ENCODE data around the gene XYLT1.

The XYLT1 gene

DNA sequence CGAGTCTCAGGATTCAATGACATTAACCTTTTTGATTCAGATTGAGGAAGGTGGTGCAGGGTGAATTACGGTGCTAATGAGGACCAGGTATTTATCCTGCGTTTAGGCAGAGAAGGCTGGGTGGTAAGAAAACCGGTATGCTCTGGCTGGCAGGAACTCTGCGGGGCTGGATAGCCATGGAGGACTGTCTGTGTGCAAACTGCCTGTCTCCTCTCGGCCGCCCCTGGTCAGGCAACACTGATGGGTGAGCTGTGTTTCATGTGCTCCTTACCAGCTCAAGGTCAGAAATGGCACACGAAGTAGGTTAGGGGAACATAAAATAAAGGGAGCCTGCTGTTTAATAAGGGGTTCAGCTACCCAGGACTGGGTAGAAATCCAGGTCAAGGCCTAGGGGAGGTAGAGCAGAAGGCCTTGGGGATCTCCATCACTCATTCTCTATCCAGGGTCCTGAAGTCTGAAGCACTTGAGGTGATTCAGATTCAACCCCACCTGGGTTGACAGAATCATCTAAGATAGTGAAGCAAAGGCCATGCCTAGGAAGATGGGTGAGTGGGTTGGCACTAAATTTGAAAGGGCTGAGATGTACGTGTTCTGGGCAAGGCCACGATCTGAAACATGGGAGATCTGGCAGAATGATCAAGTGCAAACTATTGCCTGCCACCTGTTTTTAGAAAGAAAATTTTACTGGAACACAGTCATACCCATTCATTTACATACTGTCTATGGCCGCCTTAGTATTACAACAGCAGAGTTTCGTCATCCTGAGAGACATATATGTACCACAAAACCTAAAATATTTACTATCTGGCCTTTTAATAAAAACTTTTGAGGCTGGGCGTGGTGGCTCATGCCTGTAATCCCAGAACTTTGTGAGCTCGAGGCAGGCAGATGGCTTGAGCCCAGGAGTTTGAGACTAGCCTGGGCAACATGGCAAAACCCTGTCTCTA is 292.5 kb downstream of the XYLT1 start:
- Histone ChIP-seq H3K4me3 (ENCODE audit: low read depth, low read length) (no peak overlapping the region), H3K36me3 (replicated peaks) (no peaks in the 10 kb centered on the region), H3K27me3 (replicated peaks) (no peaks in the 10 kb centered on the region), H3K27ac (no peak overlapping the region)
- in situ Hi-C loops (cut with HindIII; ENCODE audit: low pct_ligation_motif_present, low sequenced_read_pairs), result no loop called here
- TF ChIP-seq, protein P1, sequence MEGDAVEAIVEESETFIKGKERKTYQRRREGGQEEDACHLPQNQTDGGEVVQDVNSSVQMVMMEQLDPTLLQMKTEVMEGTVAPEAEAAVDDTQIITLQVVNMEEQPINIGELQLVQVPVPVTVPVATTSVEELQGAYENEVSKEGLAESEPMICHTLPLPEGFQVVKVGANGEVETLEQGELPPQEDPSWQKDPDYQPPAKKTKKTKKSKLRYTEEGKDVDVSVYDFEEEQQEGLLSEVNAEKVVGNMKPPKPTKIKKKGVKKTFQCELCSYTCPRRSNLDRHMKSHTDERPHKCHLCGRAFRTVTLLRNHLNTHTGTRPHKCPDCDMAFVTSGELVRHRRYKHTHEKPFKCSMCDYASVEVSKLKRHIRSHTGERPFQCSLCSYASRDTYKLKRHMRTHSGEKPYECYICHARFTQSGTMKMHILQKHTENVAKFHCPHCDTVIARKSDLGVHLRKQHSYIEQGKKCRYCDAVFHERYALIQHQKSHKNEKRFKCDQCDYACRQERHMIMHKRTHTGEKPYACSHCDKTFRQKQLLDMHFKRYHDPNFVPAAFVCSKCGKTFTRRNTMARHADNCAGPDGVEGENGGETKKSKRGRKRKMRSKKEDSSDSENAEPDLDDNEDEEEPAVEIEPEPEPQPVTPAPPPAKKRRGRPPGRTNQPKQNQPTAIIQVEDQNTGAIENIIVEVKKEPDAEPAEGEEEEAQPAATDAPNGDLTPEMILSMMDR (IDR thresholded peaks at IDR 0.05; ENCODE audit: low read depth, low read length, missing control alignments), result no peak
- DNase-seq, result no peak

DNA sequence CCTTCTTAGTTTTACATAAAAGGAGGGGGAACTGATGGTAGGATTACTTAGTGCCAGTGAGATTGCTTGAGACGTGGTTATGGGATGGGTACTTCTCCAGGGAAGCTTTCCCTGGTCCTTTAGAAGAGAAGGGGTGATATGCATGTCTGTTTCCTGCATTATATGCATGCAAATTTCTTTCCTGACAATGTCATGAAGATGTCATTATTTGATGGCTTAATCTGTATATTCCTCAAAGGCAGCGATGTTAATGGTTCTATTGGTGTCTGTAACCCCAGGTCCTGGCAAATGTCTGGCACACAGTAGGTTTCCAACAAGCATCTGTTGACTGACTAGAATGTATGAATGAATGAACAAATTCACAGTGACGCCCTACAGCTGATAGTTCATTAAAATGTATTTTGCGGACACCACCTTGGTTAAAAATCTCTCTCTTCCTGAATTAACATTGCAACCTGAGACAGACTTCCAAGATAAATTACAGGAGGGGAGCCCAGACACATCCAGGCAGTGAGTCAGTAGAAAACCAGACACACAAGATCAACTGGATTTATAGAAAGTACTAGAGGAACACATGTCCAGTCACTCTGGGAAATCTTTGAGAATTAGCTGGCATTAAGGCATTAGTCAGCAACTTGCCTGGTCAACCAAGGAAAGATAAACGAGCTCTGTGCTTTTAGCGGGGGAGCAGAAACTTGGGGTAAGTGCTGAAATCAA is 293.4 kb downstream of the XYLT1 start:
- no peaks in the 10 kb centered on the region for H3K27me3 ChIP-seq (replicated peaks)
- in situ Hi-C loops (cut with HindIII; ENCODE audit: low pct_ligation_motif_present, low sequenced_read_pairs), result no loop called here
- TF ChIP-seq, protein P1 (IDR thresholded peaks at IDR 0.05; ENCODE audit: low read depth, low read length, missing control alignments), result no peak
- no peaks in the 10 kb centered on the region for H3K36me3 ChIP-seq (replicated peaks)
- no peak overlapping the region for H3K4me3 ChIP-seq (ENCODE audit: low read depth, low read length)
- DNase-seq, result no peak
- no peak overlapping the region for H3K27ac ChIP-seq

DNA sequence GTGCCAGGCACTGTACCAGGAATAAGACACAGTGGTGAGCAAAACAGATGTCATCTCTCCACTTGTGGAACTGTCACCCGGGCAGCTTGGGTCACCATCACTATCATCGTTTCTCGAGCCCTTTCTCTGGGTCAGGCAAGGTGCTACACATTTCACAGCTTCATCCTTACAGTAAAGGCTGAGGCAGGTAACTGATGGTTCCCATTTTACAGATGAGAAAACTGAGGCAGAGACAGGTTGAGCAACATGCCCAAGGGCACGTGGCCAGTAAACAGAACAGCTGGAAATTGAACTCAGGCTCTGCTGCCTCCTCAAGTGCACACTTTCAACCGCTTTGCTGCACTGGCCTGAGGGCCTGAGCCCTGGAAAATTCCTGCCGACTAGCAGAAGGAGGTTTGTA is 294.6 kb downstream of the XYLT1 start:
- in situ Hi-C loops (cut with HindIII; ENCODE audit: low pct_ligation_motif_present, low sequenced_read_pairs), result no loop called here
- H3K27ac ChIP-seq, result no peak overlapping the region

DNA sequence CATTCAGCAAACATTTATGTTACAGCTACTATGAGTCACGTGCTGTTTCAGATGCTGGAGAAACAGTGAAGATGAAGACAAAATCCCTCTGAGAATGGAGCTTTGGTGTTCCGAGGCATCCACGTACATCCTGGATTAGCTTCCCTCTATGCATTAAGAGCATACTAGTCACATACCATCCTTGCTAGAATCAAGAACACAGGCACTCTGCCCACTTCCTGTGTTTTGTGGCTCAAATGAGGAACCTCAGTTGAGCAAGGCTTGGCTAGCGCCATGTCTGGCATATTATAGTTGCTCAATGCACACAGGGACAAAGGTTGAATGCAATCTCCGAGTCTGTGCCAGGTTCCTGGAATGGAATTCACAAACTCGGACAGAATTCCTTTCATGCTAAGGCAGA is 297.5 kb downstream of the XYLT1 start:
- no peaks in the 10 kb centered on the region for H3K36me3 ChIP-seq (replicated peaks)
- no peak overlapping the region for H3K4me3 ChIP-seq (ENCODE audit: low read depth, low read length)
- H3K27ac ChIP-seq, result no peak overlapping the region
- no peak for DNase-seq
- TF ChIP-seq, protein P1 (IDR thresholded peaks at IDR 0.05; ENCODE audit: low read depth, low read length, missing control alignments), result no peak
- in situ Hi-C loops (cut with HindIII; ENCODE audit: low pct_ligation_motif_present, low sequenced_read_pairs), result no loop called here
- no peaks in the 10 kb centered on the region for H3K27me3 ChIP-seq (replicated peaks)

More for the DNA sequence above, 294.6 kb downstream of the XYLT1 start:
- H3K4me3 ChIP-seq (ENCODE audit: low read depth, low read length), result no peak overlapping the region
- no peaks in the 10 kb centered on the region for H3K36me3 ChIP-seq (replicated peaks)
- DNase-seq, result no peak
- no peaks in the 10 kb centered on the region for H3K27me3 ChIP-seq (replicated peaks)
- TF ChIP-seq, protein P1 (IDR thresholded peaks at IDR 0.05; ENCODE audit: low read depth, low read length, missing control alignments), result no peak

DNA sequence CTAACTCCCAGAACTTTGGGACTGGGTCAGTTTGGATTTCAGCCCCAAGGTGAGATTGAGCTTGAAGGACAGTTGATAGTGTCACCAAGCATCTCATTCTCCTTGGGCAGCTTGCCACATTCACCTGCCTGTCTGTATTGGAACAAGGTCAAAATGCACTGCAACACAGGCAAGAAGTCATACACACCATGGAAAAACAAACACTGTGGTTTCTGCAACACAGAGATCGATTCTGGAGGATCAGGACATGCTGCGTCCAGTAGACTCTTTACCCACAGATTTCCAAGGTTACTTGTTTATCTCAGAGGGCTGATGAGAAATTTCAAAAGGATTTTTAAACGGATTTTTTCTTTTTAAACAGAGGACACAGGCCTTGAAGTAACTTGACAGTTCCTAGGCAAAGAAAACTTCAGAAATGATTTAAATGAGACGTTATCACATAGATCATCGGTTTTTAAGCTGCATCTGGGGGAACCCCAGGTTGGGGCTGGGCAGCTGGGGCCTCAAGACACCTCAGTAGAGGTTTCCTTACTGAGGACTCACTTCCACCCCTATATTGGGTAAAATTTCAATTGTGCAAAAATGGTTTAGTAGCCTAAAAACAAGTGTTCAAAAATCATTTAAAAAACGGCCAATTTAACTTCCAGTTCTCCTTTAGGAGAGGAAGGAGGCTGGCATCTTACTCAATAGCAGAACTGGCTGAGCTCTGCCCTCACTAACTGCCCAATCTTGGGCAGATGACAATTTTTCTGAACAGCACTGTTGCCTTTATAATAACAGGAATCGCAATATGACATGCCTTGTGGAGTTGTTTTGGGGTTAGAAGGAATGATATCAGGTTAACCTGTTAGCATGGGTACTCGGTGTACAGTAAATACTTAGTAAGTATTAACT is 299.3 kb downstream of the XYLT1 start:
- Histone ChIP-seq H3K27me3 (replicated peaks) (no peaks in the 10 kb centered on the region), H3K36me3 (replicated peaks) (no peaks in the 10 kb centered on the region), H3K27ac (no peak overlapping the region), H3K4me3 (ENCODE audit: low read depth, low read length) (no peak overlapping the region)
- TF ChIP-seq, protein P1 (IDR thresholded peaks at IDR 0.05; ENCODE audit: low read depth, low read length, missing control alignments), result no peak
- DNase-seq, result no peak
- in situ Hi-C loops (cut with HindIII; ENCODE audit: low pct_ligation_motif_present, low sequenced_read_pairs), result no loop called here

Measured in brain microvascular endothelial cell (primary cell).